HG02678 (cell line): ENCODE results near the gene KCNK2.

ENCODE experiments used
- ATAC-seq: cut with Tn5 transposase; IDR thresholded peaks from one replicate; pipeline ENCODE4 v1.9.1; 2021; ENCODE audit warnings: mild to moderate bottlenecking, moderate library complexity; ENCODE audit not compliant: unreplicated experiment

The KCNK2 gene

DNA sequence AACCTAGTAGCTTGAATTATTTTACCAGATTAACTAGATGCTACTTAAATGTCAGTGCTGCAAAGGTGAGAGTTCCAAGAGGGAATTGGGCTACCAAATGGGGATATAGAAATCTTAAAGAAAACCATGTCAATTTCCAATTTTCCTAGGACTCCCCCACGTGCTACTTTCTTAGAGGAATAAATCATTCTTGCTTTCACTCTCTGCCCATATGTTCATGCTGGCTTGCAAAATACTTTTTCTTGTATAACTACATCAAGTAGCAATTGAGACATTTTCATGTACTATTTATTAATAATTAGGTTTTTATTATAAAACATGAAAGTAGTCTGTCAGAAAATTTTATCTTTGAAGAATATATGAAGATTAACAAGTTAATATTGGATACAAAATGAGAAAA is 11.8 kb downstream of the KCNK2 start:
- no peak for ATAC-seq

DNA sequence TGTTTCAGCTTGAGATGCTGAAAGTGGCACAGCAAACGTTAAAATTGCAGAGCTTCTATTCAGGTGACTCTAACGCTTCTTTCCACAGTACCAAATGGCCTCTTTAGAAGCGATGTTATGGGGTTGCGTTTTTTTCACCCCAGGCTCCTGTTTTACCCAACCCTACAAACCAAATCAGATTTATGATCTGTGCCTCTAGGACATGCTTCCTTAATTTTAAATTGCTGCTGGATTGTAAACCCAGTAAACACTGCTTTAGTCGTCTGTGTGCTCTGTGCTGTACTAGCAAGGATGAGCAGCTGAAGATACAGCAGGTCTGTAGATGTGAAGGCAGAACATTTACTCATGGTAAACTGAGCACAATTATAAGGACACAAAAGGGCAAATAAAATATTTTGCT is 13.0 kb downstream of the KCNK2 start:
- no peak for ATAC-seq

GRCh38 chr1:215101511-215101910 is 19.0 kb downstream of the KCNK2 start:
- no peak for ATAC-seq

GRCh38 chr1:215104283-215104682 is 21.7 kb downstream of the KCNK2 start:
- no peak for ATAC-seq

DNA sequence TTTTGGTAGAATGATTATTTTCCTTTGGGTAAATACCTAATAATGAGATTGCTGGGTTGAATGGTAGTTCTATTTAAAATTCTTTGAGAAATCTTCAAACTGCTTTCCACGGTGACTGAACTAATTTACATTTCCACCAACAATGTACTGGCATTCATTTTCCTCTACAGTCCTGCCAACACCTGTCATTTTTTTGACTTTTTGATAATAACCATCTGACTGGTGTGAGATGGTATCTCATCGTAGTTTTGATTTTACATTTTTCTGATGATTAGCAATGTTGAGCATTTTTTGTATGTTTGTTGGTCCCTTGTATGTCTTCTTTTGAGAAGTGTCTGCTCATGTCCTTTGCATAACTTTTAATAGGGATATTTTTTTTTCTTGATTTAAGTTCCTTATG is 23.5 kb downstream of the KCNK2 start:
- ATAC-seq: no peak

DNA sequence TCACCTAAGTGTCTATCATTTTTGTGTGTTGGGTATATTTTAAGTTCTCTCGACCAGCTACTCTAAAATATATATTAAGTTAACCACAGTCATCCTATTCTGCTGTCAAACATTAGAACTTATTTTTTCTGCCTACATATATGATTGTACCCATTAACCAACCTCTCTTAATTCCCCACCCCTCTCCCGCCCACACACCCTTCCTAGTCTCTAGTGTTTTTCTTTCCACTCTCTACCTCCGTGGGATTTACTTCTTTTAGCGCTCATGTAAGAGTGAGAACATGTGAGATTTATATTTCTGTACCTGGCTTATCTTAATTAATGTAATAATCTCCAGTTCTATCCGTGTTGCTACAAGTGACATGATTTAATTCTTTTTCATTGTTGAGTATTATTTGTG is 26.6 kb downstream of the KCNK2 start:
- no peak for ATAC-seq

GRCh38 chr1:215111916-215112315 is 29.4 kb downstream of the KCNK2 start:
- ATAC-seq: no peak

DNA sequence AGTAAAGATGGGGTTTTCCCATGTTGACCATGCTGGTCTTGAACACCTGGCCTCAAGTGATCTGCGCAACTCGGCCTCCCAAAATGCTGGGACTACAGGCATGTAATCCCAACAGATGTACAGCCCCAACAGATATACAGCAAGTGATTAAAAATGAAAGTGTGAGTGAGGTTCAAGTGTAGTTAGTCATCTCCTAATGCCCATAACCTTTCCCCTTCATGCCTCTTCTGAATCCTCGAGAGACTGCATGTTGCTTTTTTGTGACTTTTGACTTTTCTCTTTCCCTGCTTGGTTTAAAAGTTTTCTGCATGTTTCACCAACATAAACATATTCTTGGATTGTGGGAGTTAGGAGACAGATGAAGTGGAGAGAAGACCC is 31.2 kb downstream of the KCNK2 start:
- no peak for ATAC-seq

DNA sequence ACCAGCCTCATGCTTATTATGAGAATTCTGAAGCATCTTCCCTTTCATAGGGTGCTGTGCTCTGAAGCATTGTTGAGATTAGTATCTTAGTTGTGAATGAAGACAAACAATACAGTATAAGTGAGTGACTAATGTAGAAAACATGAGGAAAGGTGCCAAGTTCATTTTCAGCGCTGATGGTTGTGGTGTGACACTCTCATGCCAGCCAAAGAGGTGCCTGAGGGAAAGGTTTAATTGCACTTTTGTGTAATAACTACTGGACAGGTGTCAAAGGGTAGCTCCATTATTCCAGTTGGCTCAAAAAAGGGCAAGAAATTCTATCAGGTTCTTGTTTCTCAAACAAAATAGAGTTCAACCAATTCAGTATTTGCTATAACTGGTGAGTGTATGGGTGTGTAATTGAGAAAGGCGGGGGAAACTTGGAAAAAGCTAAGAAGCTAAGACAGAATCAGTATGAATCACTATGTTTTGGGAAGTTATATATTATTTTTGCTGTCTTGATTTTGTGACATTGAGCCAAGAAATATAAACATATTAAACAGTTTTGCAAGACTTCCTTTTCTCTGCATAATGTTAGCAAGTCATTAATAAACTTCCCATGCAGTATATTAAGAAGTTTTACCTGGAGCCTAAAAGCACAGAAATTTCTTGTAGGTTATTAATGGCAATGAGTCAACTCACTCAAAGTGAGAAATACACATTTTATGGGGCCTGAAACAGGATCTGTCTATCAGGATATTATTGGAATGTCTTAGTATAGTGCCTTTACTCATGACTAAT is 31.8 kb downstream of the KCNK2 start:
- ATAC-seq: no peak

DNA sequence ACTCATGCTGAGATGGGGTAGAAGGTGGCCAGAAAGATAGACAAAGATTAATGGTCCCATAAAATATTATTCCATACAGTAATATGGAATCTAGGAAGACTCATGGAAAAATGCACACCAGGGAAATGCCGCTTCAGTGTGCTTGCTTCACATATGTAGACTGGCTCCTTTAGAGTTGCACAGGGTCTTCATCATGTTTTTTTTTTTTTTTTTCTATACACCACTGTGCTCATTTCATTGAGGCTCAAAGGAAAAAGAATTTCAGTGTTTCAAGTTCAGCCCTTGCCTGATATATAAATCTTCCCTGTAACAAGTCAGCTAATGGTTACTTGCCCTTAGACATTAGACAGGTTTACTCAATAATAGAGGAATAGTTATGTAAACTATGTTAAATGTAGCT is 33.2 kb downstream of the KCNK2 start:
- ATAC-seq: no peak

DNA sequence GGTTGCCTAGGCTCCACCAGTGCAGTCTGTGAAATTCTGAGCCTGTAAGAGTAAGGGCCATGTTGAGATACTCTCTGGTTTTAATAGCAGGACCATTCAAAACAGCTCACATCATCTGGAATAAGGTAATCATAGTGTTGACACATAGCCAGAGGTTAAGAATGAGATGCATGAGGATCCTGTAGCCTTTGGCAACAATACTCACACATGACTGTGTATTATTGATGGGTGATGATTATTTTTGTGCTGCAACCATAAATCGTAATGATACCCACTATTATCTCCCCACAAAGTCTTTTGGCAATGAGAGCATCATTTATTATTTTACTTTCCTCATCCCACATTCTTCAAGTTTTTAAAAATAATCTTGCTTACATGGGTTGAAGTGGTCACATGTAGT is 35.5 kb downstream of the KCNK2 start:
- ATAC-seq: no peak

GRCh38 chr1:215119056-215119455 is 36.5 kb downstream of the KCNK2 start:
- no peak for ATAC-seq

DNA sequence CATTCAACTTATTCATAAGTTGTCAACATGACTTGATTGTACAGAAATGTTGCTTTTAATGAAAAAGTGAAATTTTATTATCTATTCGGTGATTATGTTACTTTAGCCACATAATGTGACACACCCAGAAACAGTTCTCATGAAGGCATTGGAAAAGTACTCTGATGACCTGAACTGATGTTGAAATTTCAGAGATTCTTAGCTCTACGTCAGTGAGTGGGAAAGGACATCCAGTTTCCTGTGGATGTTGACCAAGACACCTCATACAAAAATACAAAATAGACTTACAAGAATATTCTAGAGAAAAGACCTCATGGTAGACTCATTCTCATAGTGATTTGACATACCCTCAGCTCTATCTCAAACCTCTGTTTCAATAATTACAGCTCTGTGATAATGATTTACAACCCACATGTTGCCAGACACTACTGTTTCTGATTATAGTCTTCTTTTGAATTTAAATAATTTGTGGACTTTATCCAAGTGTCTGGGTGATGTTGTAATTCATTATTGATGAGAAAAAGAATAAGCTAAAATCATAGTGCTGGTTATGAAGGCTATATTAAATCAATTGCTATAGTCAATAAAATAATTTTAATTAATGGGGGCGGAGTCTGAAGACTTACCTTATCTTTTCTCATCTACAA is 37.3 kb downstream of the KCNK2 start:
- ATAC-seq: no peak

- no peak for ATAC-seq
Observed at GRCh38 chr1:215128504-215128903, 46.0 kb downstream of the KCNK2 start.

GRCh38 chr1:215131291-215131690 is 48.8 kb downstream of the KCNK2 start:
- no peak for ATAC-seq

DNA sequence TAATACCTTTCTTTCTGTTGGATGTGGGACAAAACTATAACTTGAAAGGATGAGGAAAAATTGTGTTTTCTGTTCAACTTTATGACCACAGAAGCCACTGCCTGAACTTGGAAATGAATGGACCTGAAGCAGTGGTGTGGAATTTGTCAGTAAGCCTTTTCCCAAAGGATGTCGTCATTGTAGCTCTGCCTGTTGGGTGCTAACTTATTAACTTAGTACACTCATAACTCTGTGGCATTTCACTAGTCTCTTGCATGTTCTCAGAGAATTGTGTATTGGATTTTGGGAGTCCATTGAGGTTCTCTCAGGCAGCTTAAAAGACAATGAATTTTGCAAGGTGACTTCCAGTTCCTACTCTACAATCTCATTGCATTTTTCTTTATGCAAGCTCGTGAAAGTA is 49.6 kb downstream of the KCNK2 start:
- ATAC-seq: no peak

GRCh38 chr1:215133532-215133931 is 51.0 kb downstream of the KCNK2 start:
- no peak for ATAC-seq

DNA sequence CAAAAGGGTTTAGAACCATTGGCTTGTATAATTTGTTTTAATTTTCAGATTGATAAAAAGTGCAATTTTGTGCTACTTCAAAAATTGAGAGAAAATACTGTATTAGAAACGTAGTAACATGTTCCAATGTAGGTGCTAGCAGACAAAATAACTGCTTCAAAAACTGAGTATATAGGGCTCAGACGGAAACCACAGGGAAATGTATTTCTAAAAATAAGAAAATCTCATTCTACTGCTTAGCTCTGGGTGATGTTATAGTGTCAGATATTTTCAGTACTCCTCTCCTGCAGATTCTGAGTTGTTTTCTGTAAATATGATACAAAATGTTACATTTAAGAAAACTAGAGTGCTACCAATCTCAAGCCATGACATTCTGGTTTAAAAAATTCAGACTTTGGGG is 55.4 kb downstream of the KCNK2 start:
- ATAC-seq: no peak

- no peak for ATAC-seq
Observed at GRCh38 chr1:215140135-215140534, 57.6 kb downstream of the KCNK2 start.

DNA sequence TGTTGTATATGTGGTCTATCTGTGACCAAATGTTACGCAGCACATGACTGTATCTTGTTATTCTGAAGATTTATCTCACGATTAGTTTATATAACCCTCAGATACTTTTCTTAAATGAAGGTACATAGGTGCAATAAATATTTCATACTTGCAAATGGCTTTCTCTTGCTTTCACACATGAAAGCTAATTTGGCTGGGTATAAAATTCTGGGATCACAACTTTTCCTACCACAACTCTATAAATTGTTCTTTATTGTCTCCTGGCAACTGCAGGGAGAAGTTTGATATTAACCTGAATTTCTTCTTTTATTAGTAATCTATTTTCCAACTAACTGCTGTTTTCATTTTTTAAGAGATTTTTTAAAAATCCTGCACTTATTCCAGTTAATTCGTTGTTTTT is 58.9 kb downstream of the KCNK2 start:
- ATAC-seq: no peak

DNA sequence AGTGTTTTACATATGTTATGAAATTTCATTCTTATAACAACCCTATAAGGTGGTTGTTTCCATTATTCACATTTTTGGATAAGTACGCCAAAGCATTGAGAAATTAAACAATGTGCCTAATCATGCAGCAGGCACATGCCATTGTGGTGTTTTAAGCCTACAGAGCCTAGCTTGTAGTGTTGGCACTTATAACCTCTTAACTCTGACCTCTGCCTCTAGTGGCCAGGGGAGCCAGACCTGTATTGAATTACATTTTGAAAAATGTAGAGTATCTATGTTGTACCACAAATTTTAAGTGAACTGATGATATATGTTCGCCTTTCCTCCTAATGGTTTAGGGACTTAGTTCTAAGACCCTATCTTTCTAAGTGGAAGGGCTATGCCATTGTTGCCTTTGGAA is 61.0 kb downstream of the KCNK2 start:
- no peak for ATAC-seq

DNA sequence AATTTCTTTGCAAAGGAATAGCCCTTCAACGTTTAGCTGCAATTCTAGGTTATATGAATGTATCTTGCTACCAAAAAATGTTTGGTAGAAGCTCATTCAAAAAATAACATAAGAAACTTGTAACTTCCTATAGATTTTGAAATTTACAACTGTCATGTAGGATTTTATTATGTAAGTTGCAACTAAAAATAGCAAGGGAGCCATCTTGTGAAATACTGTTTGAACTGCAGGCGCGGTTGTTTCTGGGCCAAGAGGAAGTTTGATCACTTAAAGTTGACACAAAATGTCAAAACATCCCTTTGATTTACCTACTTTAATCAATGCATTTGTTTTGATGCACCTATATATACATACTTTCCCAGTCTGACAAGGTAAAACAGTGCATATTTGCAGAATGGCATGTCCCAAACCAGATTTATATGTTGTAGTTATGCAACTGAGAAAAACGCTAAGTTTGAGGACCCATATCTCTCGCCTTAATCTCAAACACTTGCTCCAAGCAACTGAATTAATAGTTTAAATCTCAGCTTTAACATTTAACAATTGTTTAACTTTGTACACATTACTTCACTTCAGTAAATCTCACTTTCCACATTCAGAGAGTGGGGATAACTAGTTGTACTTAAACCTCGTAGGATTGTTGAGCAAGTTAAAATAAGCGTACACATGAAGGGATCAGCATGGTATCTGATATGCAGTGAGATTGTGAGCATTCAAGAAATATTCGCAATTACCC is 63.9 kb downstream of the KCNK2 start:
- ATAC-seq: no peak
